ENCODE data around the gene POLR2B. TPM values are rescaled to one million over a fixed set of nuclear protein-coding genes. Genes with fewer than 3 reads are reported as not detected.

The POLR2B gene
- total RNA-seq, 2 experiments from 2014 or later, result 106 to 144 TPM

- Histone ChIP-seq H2AFZ (ENCODE audit: low read length) (no peak overlapping the region), H3K4me2 (ENCODE audit: low read length) (no peak overlapping the region), H3K79me2 (ENCODE audit: insufficient read depth, low read depth, low read length) (no peaks in the 10 kb centered on the region), H3K36me3 (ENCODE audit: insufficient read depth, low read length) (no peaks in the 10 kb centered on the region), H3K9me3 (ENCODE audit: low read length) (no peaks in the 10 kb centered on the region), H4K20me1 (ENCODE audit: insufficient read depth, low read length) (no peaks in the 10 kb centered on the region), H3K4me1 (ENCODE audit: insufficient read depth, low read length, poor library complexity, severe bottlenecking) (no peaks in the 10 kb centered on the region), H3K27ac (ENCODE audit: low read depth, low read length, poor library complexity, severe bottlenecking) (no peak overlapping the region), H3K9me2 (ENCODE audit: insufficient read depth, low read length) (no peaks in the 10 kb centered on the region), H3K4me3 (ENCODE audit: low read depth, low read length, poor library complexity, severe bottlenecking) (no peak overlapping the region)
- ChIA-PET CTCF (ENCODE audit: unreplicated experiment) (no interaction called here), POLR2A (no interaction called here)
- intact Hi-C loops (cut with micrococcal nuclease; ENCODE audit: unreplicated experiment), result no loop called here
- TF ChIP-seq EZH2phosphoT487 (IDR thresholded peaks at IDR 0.05; ENCODE audit: borderline replicate concordance, low read depth, low read length) (no peak), CTCF (conservative IDR thresholded peaks at IDR 0.05; ENCODE audit: low read length) (no peak)
- no peak for DNase-seq (ENCODE audit: low spot score)
- BruUV-seq (replicated peaks), result no TSS peak
Observed at GRCh38 chr4:57078685-57079521, 100.2 kb downstream of the POLR2B start.

Small RNAs within 50 kb of the gene (small RNA-seq; reads per million reads assigned to genes)
- gene RNU6-998P, result not detected

Other genes with a start within 250 kb of the POLR2B start
- gene SPINK2, start 157.2 kb upstream of the POLR2B start, total RNA-seq (2014; rRNA removed; shearing (Covaris generic)), result 9.5 and 15.1 TPM in 2 replicates
- 3.0 and 5.2 TPM in 2 replicates for gene SPINK2, start 157.2 kb upstream of the POLR2B start, total RNA-seq (2022)
- gene REST, start 71.0 kb upstream of the POLR2B start, total RNA-seq (2014; rRNA removed; shearing (Covaris generic)), result 26.7 and 27.3 TPM in 2 replicates
- gene REST, start 71.0 kb upstream of the POLR2B start, total RNA-seq (2022), result 39.2 and 41.8 TPM in 2 replicates
- gene NOA1, start 1.3 kb upstream of the POLR2B start, total RNA-seq (2014; rRNA removed; shearing (Covaris generic)), result 20.2 TPM in 2 replicates
- 28.1 and 28.7 TPM in 2 replicates for gene NOA1, start 1.3 kb upstream of the POLR2B start, total RNA-seq (2022)
- gene IGFBP7, start 131.5 kb downstream of the POLR2B start, total RNA-seq (2014; rRNA removed; shearing (Covaris generic)), result not detected in 2 replicates
- not detected in 2 replicates for gene IGFBP7, start 131.5 kb downstream of the POLR2B start, total RNA-seq (2022)

Data from OCI-LY7 (cell line).